K562 (cell line): ENCODE measurements around the gene RTBDN. TPM values are rescaled to one million over a fixed set of nuclear protein-coding genes. Genes with fewer than 3 reads are reported as not detected.

Source experiments
- BRF1 ChIP-seq: IDR thresholded peaks from 3 replicates; pipeline ENCODE4 v1.6.1; 2011; ENCODE audit warnings: borderline replicate concordance, mild to moderate bottlenecking; ENCODE audit not compliant: insufficient read length; ENCODE audit errors: extremely low read depth
- KAT7 ChIP-seq: sonication (generic); formaldehyde crosslinking; IDR thresholded peaks from 2 replicates; pipeline ENCODE4 v1.8.0; 2022; ENCODE audit warnings: missing genetic modification reagents, mild to moderate bottlenecking, borderline replicate concordance
- MYBL2 ChIP-seq, 2 experiments: fragments of 450-650 bp in 1 of 2; sonication (generic) in 1 of 2; formaldehyde crosslinking in 1 of 2; IDR thresholded peaks; 2 replicates each; pipeline versions ENCODE4 v1.6.1 to v1.8.1; 2017 to 2022; ENCODE audit warnings: borderline replicate concordance in 1 of 2, inconsistent platforms in 1 of 2, low read depth in 1 of 2, mild to moderate bottlenecking in 1 of 2, missing genetic modification reagents in 1 of 2, moderate library complexity in 1 of 2
- PML ChIP-seq: IDR thresholded peaks from 2 replicates; pipeline ENCODE4 v1.6.1; 2012; ENCODE audit warnings: low read length, inconsistent platforms
- PTRF ChIP-seq: fragments of 450-650 bp; IDR thresholded peaks from 2 replicates; pipeline ENCODE4 v1.6.1; 2016; ENCODE audit warnings: mild to moderate bottlenecking, missing genetic modification characterization, missing compliant biosample characterization
- ZNF77 ChIP-seq: fragments of 250-450 bp; sonication (Bioruptor Pico); IDR thresholded peaks from 2 replicates; pipeline ENCODE4 v1.5.0; 2020
- polyA plus RNA-seq, 8 experiments: library from polyadenylated mRNA; depleted of rRNA in 4 of 8; stranded (reverse) in 5 of 8; unstranded in 3 of 8; fragments of >200 nt; fragmentation: Nextera tagmentation in 2 of 8; fragmentation: Illumina TruSeq in 1 of 8; extraction: Ambion mirVana in 2 of 8; extraction: Trizol in 1 of 8; gene quantifications; 2 replicates each; pipeline versions ENCODE4 v1.2.1 to v1.2.3, GENCODE V29; 2011 to 2014; ENCODE audit warnings: inconsistent platforms in 1 of 8, missing spikeins in 1 of 8
- total RNA-seq, 7 experiments: library from RNA; depleted of rRNA in 6 of 7; stranded (reverse); fragments of >200 nt in 6 of 7; fragmentation: Illumina TruSeq in 2 of 7; extraction: Trizol in 2 of 7; gene quantifications; 2 replicates each; pipeline versions ENCODE4 v1.2.1 to v1.2.3, GENCODE V29; 2011 to 2021; ENCODE audit warnings: low replicate concordance in 1 of 7
- TF ChIP-seq, protein P1 (sequence below): fragments of 450-650 bp; IDR thresholded peaks from 2 replicates; pipeline ENCODE4 v1.6.1; 2018; ENCODE audit warnings: mild to moderate bottlenecking, low read depth; ENCODE audit not compliant: partially characterized antibody
- TF ChIP-seq, protein P2 (sequence below): fragments of 450-650 bp; IDR thresholded peaks from 2 replicates; pipeline ENCODE4 v1.6.1; 2016; ENCODE audit warnings: low read depth, mild to moderate bottlenecking, moderate library complexity
- TF ChIP-seq, protein P3 (sequence below): sonication (generic); formaldehyde crosslinking; IDR thresholded peaks from 2 replicates; pipeline ENCODE4 v1.8.1; 2023; ENCODE audit warnings: mild to moderate bottlenecking, missing genetic modification reagents
- TF ChIP-seq, protein P4 (sequence below): fragments of 150-350 bp; conservative IDR thresholded peaks from 2 replicates; pipeline ENCODE4 v1.6.1; 2014; ENCODE audit warnings: low read length
- TF ChIP-seq, protein P5 (sequence below): fragments of 250-450 bp; sonication (Bioruptor Pico); IDR thresholded peaks from 2 replicates; pipeline ENCODE4 v1.8.0; 2021; ENCODE audit warnings: moderate library complexity, mild to moderate bottlenecking, inconsistent platforms
- TF ChIP-seq, protein P6 (sequence below): fragments of 250-450 bp; sonication (Bioruptor Pico); IDR thresholded peaks from 2 replicates; pipeline ENCODE4 v1.5.0; 2021
- TF ChIP-seq, protein P7 (sequence below): fragments of 450-650 bp; conservative IDR thresholded peaks from 2 replicates; pipeline ENCODE4 v1.6.1; 2016; ENCODE audit warnings: missing genetic modification characterization, low read depth, mild to moderate bottlenecking, control low read depth, missing compliant biosample characterization

RTBDN gene
- total and polyA plus RNA-seq, 9 of the 15 experiments (the other 6 are each of a cell fraction or from before 2014, with no cell fraction given): 0.20 to 2.3 (median 0.72) TPM; not detected in 1

DNA sequence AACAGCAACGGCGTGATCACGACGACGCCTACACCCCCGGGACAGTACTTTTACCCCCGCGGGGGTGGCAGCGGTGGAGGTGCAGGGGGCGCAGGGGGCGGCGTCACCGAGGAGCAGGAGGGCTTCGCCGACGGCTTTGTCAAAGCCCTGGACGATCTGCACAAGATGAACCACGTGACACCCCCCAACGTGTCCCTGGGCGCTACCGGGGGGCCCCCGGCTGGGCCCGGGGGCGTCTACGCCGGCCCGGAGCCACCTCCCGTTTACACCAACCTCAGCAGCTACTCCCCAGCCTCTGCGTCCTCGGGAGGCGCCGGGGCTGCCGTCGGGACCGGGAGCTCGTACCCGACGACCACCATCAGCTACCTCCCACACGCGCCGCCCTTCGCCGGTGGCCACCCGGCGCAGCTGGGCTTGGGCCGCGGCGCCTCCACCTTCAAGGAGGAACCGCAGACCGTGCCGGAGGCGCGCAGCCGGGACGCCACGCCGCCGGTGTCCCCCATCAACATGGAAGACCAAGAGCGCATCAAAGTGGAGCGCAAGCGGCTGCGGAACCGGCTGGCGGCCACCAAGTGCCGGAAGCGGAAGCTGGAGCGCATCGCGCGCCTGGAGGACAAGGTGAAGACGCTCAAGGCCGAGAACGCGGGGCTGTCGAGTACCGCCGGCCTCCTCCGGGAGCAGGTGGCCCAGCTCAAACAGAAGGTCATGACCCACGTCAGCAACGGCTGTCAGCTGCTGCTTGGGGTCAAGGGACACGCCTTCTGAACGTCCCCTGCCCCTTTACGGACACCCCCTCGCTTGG, 42.1 kb downstream of the RTBDN start (continued):
- TF ChIP-seq BRF1 (no peak), MYBL2 (IDR thresholded peaks at IDR 0.05; ENCODE audit: low read depth) (no peak; the same call in 1 of the 2 replicates), MYBL2 (CRISPR knock-in tag; IDR thresholded peaks at IDR 0.05; ENCODE audit: borderline replicate concordance) (no peak), ZNF77 (CRISPR knock-in tag) (no peak), KAT7 (CRISPR knock-in tag) (peak; percentile 66; the same call in 1 of the 2 replicates), PML (no peak; the same call in 1 of the 2 replicates), PTRF (tag) (no peak)
- TF ChIP-seq, protein P1, sequence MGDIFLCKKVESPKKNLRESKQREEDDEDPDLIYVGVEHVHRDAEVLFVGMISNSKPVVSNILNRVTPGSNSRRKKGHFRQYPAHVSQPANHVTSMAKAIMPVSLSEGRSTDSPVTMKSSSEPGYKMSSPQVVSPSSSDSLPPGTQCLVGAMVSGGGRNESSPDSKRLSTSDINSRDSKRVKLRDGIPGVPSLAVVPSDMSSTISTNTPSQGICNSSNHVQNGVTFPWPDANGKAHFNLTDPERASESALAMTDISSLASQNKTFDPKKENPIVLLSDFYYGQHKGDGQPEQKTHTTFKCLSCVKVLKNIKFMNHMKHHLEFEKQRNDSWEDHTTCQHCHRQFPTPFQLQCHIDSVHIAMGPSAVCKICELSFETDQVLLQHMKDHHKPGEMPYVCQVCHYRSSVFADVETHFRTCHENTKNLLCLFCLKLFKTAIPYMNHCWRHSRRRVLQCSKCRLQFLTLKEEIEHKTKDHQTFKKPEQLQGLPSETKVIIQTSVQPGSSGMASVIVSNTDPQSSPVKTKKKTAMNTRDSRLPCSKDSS: no peak
- TF ChIP-seq, protein P2, sequence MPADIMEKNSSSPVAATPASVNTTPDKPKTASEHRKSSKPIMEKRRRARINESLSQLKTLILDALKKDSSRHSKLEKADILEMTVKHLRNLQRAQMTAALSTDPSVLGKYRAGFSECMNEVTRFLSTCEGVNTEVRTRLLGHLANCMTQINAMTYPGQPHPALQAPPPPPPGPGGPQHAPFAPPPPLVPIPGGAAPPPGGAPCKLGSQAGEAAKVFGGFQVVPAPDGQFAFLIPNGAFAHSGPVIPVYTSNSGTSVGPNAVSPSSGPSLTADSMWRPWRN: no peak
- TF ChIP-seq, protein P3, sequence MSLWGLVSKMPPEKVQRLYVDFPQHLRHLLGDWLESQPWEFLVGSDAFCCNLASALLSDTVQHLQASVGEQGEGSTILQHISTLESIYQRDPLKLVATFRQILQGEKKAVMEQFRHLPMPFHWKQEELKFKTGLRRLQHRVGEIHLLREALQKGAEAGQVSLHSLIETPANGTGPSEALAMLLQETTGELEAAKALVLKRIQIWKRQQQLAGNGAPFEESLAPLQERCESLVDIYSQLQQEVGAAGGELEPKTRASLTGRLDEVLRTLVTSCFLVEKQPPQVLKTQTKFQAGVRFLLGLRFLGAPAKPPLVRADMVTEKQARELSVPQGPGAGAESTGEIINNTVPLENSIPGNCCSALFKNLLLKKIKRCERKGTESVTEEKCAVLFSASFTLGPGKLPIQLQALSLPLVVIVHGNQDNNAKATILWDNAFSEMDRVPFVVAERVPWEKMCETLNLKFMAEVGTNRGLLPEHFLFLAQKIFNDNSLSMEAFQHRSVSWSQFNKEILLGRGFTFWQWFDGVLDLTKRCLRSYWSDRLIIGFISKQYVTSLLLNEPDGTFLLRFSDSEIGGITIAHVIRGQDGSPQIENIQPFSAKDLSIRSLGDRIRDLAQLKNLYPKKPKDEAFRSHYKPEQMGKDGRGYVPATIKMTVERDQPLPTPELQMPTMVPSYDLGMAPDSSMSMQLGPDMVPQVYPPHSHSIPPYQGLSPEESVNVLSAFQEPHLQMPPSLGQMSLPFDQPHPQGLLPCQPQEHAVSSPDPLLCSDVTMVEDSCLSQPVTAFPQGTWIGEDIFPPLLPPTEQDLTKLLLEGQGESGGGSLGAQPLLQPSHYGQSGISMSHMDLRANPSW (CRISPR knock-in tag): no peak
- TF ChIP-seq, protein P4, sequence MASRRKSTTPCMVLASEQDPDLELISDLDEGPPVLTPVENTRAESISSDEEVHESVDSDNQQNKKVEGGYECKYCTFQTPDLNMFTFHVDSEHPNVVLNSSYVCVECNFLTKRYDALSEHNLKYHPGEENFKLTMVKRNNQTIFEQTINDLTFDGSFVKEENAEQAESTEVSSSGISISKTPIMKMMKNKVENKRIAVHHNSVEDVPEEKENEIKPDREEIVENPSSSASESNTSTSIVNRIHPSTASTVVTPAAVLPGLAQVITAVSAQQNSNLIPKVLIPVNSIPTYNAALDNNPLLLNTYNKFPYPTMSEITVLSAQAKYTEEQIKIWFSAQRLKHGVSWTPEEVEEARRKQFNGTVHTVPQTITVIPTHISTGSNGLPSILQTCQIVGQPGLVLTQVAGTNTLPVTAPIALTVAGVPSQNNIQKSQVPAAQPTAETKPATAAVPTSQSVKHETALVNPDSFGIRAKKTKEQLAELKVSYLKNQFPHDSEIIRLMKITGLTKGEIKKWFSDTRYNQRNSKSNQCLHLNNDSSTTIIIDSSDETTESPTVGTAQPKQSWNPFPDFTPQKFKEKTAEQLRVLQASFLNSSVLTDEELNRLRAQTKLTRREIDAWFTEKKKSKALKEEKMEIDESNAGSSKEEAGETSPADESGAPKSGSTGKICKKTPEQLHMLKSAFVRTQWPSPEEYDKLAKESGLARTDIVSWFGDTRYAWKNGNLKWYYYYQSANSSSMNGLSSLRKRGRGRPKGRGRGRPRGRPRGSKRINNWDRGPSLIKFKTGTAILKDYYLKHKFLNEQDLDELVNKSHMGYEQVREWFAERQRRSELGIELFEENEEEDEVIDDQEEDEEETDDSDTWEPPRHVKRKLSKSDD: no peak
- TF ChIP-seq, protein P5, sequence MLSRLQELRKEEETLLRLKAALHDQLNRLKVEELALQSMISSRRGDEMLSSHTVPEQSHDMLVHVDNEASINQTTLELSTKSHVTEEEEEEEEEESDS (CRISPR knock-in tag): no peak
- TF ChIP-seq, protein P6, sequence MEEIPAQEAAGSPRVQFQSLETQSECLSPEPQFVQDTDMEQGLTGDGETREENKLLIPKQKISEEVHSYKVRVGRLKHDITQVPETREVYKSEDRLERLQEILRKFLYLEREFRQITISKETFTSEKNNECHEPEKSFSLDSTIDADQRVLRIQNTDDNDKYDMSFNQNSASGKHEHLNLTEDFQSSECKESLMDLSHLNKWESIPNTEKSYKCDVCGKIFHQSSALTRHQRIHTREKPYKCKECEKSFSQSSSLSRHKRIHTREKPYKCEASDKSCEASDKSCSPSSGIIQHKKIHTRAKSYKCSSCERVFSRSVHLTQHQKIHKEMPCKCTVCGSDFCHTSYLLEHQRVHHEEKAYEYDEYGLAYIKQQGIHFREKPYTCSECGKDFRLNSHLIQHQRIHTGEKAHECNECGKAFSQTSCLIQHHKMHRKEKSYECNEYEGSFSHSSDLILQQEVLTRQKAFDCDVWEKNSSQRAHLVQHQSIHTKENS (CRISPR knock-in tag): no peak
- TF ChIP-seq, protein P7, sequence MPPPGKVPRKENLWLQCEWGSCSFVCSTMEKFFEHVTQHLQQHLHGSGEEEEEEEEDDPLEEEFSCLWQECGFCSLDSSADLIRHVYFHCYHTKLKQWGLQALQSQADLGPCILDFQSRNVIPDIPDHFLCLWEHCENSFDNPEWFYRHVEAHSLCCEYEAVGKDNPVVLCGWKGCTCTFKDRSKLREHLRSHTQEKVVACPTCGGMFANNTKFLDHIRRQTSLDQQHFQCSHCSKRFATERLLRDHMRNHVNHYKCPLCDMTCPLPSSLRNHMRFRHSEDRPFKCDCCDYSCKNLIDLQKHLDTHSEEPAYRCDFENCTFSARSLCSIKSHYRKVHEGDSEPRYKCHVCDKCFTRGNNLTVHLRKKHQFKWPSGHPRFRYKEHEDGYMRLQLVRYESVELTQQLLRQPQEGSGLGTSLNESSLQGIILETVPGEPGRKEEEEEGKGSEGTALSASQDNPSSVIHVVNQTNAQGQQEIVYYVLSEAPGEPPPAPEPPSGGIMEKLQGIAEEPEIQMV (tag): no peak
